ENCODE results near the gene PLEKHA1.

The PLEKHA1 gene

GRCh38 chr10:122379537-122379936 lies 5.0 kb downstream of the PLEKHA1 start:
- DNase-seq = no peak

GRCh38 chr10:122380703-122381102 lies 6.2 kb downstream of the PLEKHA1 start:
- no peak for DNase-seq

DNA sequence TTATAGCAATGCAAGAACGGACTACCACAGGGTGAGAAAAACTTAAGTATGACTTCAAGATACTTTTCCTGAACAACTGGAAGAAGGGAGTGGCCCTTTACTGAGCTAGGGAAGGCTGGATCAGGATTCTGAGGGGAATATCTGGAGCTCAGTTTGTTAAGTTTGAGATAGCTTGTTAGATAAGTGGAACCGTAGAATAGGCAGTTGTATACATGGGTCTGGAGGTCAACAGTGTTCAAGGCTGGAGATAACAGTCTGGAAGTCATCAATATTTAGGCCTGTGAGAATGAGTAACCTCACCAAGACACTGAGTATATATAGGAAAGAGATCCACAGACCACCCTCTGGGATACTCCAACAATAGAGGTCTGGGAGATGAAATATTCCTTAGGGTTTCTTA lies 7.2 kb downstream of the PLEKHA1 start:
- DNase-seq = no peak

DNA sequence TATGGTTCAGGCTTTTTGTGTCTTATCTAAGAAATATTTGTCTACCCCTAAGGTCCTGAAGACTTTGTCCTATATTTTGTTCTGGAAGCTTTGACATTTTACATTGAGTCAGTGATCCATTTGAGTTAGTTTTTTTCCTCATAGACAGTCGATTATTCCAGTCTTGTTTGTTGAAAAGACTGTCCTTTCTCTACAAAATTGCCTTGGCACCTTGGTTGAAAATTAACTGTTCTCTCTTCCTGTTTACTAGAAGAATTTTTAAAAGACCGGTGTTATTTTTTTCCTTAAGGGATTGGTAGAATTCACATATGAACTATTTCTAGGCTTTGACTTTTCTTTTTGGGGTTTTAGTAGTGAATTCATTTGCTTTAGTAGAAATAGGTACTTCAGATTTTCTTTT lies 12.0 kb downstream of the PLEKHA1 start:
- no peak for DNase-seq

GRCh38 chr10:122387572-122387971 lies 13.1 kb downstream of the PLEKHA1 start:
- DNase-seq = no peak

- no peak for DNase-seq
Measured at GRCh38 chr10:122388287-122388997, 13.9 kb downstream of the PLEKHA1 start.

DNA sequence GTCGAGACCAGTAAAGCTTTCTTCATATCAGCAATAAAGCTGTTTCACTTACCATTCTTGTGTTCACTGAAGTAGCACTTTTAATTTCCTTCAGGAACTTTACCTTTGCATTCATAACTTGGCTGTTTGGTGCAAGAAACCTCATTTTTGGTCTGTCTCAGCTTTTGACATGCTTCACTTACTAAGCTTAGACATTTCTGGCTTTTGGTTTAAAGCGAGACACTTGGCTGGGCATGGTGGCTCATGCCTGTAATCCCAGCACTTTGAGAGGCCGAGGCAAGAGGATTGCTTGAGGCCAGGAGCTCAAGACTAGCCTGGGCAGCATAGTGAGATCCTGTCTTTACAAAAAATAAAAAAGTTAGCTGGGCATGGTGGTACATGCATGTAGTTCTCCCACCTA lies 15.8 kb downstream of the PLEKHA1 start:
- DNase-seq = no peak

DNA sequence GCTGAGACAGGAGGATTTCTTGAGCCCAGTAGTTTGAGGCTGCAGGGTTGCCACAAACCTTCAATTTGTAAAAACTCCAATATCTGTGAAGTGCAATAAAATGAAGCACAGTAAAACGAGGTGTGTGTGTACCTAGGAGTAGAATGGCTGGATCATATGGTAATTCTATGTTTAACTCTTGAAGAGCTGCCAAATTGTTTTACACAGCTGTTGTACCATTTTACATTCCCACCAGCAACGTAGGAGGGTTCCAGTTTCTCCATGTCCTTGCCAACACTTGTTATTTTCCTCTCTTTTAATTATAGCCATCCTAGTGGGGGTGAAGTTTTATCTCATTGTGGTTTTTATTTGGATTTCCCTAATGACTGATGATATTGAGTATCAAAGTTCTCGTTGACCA lies 16.2 kb downstream of the PLEKHA1 start:
- DNase-seq = no peak

GRCh38 chr10:122391875-122392274 lies 17.4 kb downstream of the PLEKHA1 start:
- DNase-seq = no peak

DNA sequence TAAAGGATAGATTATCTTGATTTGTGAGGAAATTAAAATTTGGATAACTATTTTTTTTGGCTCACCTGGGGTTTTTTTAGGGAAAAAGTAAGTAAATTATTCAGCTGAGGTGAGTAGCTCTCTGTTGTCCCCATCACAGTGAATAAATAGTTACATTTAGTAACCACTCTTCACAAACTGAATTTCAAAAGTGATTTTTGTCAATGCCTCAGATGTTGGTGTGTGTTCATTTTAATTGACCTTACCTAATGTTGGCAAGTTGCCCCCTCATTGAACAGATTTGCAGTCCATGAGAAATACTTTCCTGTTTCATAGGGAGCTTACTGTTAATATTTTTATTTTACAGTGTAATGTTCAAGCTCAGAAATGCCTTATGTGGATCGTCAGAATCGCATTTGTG lies 18.3 kb downstream of the PLEKHA1 start:
- no peak for DNase-seq

DNA sequence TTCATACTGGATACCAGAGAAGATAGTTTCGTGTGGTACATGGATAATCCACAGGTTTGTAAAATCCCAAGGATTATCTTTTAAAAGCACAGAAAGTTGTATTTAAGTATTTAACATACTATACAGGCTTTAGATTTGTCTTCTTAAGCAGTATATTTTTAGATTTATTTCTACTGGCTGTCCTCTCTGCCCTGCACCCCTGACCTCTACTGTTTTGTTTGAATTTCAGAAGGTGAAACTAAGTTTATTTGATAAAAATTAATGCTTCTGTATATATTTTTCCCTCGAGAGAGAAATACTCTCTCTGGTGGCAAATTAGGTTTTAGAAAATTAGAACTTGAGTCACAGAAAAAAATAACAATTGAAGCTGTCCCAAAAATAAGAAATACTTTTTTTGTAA lies 18.8 kb downstream of the PLEKHA1 start:
- no peak for DNase-seq

DNA sequence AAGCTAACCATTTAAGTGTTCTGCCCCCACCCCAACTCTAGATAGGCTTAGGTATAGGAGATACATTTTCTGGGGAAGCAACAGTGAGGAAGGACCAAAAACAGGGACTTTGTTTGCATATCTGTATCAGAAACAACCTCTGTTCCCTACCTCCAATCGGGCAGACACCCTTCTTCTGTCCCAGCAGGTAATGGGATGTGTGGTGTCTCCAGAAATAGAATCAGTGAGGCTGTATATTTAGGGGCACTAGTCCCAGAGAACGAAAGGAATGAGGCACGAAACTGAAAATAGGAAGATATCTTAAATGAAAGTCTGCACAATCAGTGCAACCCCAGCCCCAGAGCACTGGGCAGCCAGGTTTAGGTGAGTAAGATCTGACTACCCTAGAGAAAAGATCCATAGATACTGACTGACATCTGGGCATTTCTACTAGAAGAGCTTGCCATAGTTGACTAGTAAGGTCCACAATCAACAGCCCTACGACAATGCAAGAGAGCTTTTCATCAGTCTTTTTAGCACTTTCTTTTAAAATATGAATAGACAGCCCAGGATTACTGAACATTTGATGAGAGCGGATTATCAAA lies 28.1 kb downstream of the PLEKHA1 start:
- no peak for DNase-seq

DNA sequence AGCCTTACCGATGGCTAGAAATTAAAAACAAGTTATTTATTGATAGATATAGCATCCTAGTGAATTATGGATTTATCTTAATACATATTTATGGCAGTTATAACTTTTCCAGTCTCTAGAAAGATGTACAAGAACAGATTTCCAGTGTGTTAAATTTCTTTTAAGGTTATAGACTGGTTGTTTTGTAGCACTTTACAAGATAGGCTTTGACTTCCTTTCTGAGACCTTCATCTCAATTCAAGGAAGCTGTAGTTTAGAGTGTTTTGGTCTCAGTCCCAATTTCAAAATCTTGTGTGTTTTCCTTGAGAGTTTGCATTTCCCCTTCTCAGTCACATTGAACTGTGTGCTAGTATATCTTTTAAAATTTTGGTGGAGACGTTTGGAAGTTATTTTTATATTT lies 30.1 kb downstream of the PLEKHA1 start:
- no peak for DNase-seq

GRCh38 chr10:122407375-122408125 lies 33.0 kb downstream of the PLEKHA1 start:
- DNase-seq = no peak

DNA sequence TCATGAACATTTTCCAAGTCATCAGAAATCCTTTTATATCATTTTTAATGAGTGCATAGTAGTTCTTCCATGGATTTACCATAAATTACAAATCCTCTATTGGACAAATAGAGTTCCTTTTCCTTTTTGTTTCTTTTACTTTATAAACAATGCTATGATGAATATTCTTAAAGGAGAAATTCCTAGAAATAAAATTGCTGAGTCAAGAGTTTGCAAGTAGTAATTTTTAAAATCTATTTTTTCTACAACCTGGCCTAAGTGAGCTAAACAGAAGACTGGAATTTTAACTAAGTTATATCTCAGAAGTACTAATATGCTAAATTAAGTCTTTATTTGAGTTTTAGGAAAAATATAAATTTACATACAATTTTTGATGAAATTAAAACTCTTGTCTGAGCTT lies 38.8 kb downstream of the PLEKHA1 start:
- no peak for DNase-seq

- DNase-seq = no peak
Measured at GRCh38 chr10:122417667-122418066, 43.2 kb downstream of the PLEKHA1 start.

GRCh38 chr10:122419016-122419415 lies 44.5 kb downstream of the PLEKHA1 start:
- no peak for DNase-seq

DNA sequence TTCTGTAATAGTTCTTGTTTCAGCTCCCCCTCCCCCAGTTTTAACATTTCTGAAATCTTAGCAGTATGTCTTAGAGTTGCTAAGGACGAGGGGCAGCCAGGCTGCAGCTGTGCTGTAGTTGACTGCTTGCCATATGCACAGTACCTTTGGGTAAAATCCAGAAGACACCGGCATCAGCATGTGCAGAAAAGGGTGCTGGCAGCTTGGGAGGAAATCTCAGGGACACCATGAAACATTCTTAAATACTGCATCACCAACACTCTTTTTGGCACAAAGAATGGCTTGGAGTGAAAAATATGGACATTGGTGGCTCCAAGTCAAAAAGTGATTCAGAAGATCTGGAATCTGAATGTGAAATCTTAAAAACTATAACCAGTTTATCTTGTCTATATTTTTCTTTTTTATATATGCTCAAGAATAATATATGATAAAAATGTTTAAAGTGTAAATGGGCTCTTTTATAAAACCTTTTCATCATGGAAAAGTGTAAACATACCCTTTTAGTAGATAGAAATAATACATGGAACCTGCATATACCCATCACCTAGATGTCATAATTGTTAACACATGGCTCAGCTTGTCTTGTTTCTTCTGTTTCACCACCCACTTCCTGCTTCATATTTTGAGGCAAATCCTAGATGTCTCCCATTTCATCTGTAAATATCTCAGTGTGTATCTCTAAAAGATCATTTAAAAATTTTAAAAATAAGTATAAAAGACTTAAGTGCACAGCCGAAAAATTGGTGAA lies 45.5 kb downstream of the PLEKHA1 start:
- DNase-seq = no peak

DNA sequence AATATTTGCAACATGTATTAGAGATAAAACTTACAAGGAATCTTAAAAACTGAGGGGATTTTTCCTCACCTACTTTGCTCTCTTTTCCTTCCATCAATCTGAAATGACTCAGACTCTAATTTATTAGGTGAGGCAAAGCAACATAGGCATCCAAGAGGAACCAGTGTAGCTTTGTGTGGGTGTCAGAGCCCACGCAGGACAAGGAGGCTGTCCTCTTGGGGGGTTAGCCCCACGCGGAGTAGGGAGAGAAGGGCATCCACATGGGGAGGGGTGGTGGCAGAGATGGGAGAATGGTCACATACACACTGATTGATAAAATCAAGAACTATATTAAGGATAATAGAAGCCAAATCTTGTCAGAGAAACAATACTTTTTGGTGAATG lies 46.1 kb downstream of the PLEKHA1 start:
- DNase-seq = no peak

GRCh38 chr10:122421054-122421625 lies 46.6 kb downstream of the PLEKHA1 start:
- DNase-seq = no peak

DNA sequence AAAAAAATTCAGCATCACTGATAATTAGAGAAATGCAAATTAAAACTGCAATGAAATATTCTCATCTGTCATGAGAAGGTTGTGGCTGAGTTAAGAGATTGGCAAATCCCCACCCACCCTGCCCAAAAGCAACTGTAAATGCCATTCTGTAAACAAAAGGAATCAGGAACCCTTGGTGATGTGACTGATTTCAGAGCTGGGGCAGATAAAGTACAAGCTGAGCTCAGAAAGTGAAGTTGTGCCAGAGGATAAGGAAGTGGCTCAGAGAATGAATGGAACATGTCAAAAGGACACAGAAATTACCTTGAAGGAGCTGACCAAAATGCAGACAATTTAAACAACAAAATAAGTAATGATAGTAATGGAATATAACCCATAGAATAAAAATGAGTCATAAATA lies 47.2 kb downstream of the PLEKHA1 start:
- no peak for DNase-seq

DNA sequence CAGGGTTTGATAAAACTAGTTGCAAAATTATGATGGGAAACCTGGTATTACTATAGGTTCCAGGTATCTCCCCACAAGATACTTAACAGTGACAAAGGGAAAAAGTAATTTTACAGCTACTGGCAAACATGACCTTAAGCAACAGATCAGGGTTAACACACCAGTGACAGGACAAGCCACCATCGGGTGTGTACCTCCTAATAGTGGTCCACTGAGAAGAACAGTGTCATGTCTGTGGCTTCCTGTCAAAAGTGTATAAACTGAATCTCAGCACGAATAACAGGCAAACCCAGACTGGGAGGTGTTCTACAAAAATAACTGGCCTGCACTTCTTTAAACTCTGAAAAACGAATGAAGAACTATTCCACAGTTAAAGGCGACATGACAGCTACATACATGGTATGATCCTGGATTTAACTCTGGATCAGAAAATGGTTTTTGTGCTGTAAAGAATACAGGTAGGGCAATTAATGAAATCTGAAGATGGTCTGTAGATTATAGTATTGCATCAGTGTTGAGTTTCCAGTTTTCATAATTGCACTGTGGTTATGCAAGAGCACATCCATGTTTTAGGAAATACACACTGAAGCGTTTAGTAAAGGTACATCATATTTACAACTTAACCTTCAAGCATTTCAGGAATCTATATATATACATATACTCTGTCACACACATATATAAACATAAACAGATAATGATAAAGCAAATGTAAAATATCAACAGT lies 47.9 kb downstream of the PLEKHA1 start:
- no peak for DNase-seq

- DNase-seq = no peak
Measured at GRCh38 chr10:122424059-122424458, 49.6 kb downstream of the PLEKHA1 start.
